Osteoblast (primary cell): Measurements from ENCODE around the gene ZBP1. TPM values are rescaled to one million over a fixed set of nuclear protein-coding genes. Genes with fewer than 3 reads are reported as not detected.
A peak's percentile ranks its signal among the peaks of the same experiment; 100 is the strongest.

Source experiments
- DNase-seq: peaks from one replicate; pipeline ENCODE4 v3.0.0; 2011; ENCODE audit warnings: low spot score, mixed read lengths; ENCODE audit not compliant: insufficient read length; ENCODE audit errors: missing footprints
- H2AFZ ChIP-seq: 2 replicates; pipeline ENCODE4 v1.6.0; 2011; ENCODE audit warnings: mild to moderate bottlenecking, low read length
- H3K27ac ChIP-seq: 2 replicates; pipeline ENCODE4 v1.5.1; 2011; ENCODE audit warnings: mild to moderate bottlenecking, low read depth, low read length, moderate library complexity
- H3K27me3 ChIP-seq: 2 replicates; pipeline ENCODE4 v1.6.0; 2012; ENCODE audit warnings: mild to moderate bottlenecking, control low read depth, inconsistent platforms, low read length, moderate library complexity; ENCODE audit not compliant: insufficient read depth
- H3K36me3 ChIP-seq: 2 replicates; pipeline ENCODE4 v1.5.1; 2011; ENCODE audit warnings: mild to moderate bottlenecking, low read length, control low read depth, moderate library complexity; ENCODE audit not compliant: insufficient read depth
- H3K4me1 ChIP-seq: 2 replicates; pipeline ENCODE4 v1.5.1; 2011; ENCODE audit warnings: mild to moderate bottlenecking, low read length, control low read depth, moderate library complexity; ENCODE audit not compliant: insufficient read depth
- H3K4me2 ChIP-seq: 2 replicates; pipeline ENCODE4 v1.6.0; 2011; ENCODE audit warnings: mild to moderate bottlenecking, low read length; ENCODE audit not compliant: insufficient read depth
- H3K4me3 ChIP-seq: fragments of 200-600 bp; sonication (generic); 3 replicates; pipeline ENCODE4 v1.5.1; 2012; ENCODE audit warnings: mild to moderate bottlenecking, low read length, inconsistent platforms; ENCODE audit not compliant: insufficient read depth
- H3K79me2 ChIP-seq: 2 replicates; pipeline ENCODE4 v1.6.0; 2012; ENCODE audit warnings: mild to moderate bottlenecking, low read length, control low read depth, inconsistent platforms; ENCODE audit not compliant: insufficient read depth
- H3K9me3 ChIP-seq: 2 replicates; pipeline ENCODE4 v1.5.1; 2011; ENCODE audit warnings: low read depth, low read length, control low read depth
- H4K20me1 ChIP-seq: 2 replicates; pipeline ENCODE4 v1.6.0; 2012; ENCODE audit warnings: mild to moderate bottlenecking, low read length, control low read depth; ENCODE audit not compliant: insufficient read depth
- total RNA-seq: library from RNA; depleted of rRNA; stranded (reverse); fragments of >200 nt; gene quantifications from 2 replicates; pipeline ENCODE4 v1.2.3, GENCODE V29; 2012
- TF ChIP-seq, protein P1 (sequence below): IDR thresholded peaks from 2 replicates; pipeline ENCODE4 v1.5.1; 2011; ENCODE audit warnings: mild to moderate bottlenecking, low read depth, low read length, moderate library complexity; ENCODE audit errors: extremely low read depth

Gene ZBP1
- total RNA-seq, 1 donor: not detected

DNA sequence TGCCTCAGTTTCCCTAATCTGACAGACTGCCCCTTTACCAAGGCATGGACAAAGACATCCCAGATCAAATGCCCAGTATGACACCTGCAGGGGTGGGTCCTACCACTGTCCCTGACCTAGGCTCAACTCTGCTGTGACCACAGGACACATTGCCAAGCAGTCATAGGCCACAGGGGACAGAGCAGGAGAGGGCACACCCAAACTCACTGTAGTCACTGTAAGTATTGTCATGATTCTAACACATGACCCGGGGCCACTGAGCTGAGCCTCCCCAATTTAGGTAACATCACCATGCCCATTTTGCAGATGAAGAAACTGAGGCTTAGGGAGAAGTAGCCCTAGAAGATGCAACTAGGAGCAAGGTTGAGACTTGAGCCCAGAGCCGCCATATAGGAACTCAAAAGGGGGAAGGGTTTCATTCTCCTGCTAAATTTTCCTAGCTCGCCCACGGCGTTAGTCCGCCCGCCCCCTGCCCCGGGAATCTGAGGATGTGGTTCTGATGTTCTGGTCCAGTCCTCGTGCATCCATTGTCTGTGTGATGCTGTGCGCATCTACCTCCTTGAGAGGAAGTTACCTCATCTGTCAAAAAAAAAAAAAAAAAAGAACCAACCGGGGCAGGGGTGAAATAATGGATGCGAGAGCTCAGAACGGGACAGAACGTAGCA is 44.8 kb upstream of the ZBP1 start:
- no peaks in the 10 kb centered on the region for H3K4me1 ChIP-seq
- H3K4me3 ChIP-seq: no peak overlapping the region
- peaks cover 11% of the 10 kb centered on the region for H3K79me2 ChIP-seq
- no peak overlapping the region for H3K27ac ChIP-seq
- H4K20me1 ChIP-seq: peaks cover 48% of the 10 kb centered on the region
- no peaks in the 10 kb centered on the region for H3K9me3 ChIP-seq
- no peak overlapping the region for H3K4me2 ChIP-seq
- no peaks in the 10 kb centered on the region for H3K27me3 ChIP-seq
- TF ChIP-seq, protein P1, sequence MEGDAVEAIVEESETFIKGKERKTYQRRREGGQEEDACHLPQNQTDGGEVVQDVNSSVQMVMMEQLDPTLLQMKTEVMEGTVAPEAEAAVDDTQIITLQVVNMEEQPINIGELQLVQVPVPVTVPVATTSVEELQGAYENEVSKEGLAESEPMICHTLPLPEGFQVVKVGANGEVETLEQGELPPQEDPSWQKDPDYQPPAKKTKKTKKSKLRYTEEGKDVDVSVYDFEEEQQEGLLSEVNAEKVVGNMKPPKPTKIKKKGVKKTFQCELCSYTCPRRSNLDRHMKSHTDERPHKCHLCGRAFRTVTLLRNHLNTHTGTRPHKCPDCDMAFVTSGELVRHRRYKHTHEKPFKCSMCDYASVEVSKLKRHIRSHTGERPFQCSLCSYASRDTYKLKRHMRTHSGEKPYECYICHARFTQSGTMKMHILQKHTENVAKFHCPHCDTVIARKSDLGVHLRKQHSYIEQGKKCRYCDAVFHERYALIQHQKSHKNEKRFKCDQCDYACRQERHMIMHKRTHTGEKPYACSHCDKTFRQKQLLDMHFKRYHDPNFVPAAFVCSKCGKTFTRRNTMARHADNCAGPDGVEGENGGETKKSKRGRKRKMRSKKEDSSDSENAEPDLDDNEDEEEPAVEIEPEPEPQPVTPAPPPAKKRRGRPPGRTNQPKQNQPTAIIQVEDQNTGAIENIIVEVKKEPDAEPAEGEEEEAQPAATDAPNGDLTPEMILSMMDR: no peak
- DNase-seq: peak; percentile 81
- no peaks in the 10 kb centered on the region for H3K36me3 ChIP-seq
- H2AFZ ChIP-seq: no peak overlapping the region

DNA sequence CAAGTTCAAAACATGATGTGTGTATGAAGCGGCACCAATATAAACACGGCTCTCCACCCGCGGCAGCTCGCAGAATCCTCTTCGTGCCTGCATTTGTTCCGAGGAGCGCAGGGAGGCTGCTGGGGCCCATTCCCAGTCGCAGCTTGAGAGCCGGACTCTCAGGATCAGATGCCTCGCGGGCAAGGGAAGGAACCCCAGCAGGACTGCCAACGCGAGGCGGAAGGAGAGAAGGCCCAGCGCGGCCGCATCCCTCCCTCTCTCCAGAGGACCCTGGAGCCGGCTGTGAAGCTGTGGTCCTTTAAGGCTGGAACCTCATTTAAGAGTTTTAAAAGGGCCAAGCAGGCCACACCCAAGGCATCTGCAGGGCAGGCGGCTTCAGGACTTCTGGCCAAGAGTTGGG is 44.2 kb upstream of the ZBP1 start:
- Histone ChIP-seq H3K4me2 (no peak overlapping the region), H3K27me3 (no peaks in the 10 kb centered on the region), H4K20me1 (peaks cover 47% of the 10 kb centered on the region), H3K4me3 (no peak overlapping the region), H3K79me2 (peaks cover 10% of the 10 kb centered on the region), H3K27ac (no peak overlapping the region), H2AFZ (no peak overlapping the region), H3K9me3 (no peaks in the 10 kb centered on the region), H3K36me3 (no peaks in the 10 kb centered on the region), H3K4me1 (no peaks in the 10 kb centered on the region)
- TF ChIP-seq, protein P1: no peak
- DNase-seq: no peak

- H2AFZ ChIP-seq: no peak overlapping the region
- H3K4me3 ChIP-seq: no peak overlapping the region
- H3K9me3 ChIP-seq: no peaks in the 10 kb centered on the region
- peak; percentile 48 for DNase-seq
- TF ChIP-seq, protein P1: no peak
- H3K27me3 ChIP-seq: no peaks in the 10 kb centered on the region
- H3K4me1 ChIP-seq: no peaks in the 10 kb centered on the region
- H4K20me1 ChIP-seq: peaks cover 45% of the 10 kb centered on the region
- peaks cover 7% of the 10 kb centered on the region for H3K79me2 ChIP-seq
- H3K4me2 ChIP-seq: no peak overlapping the region
- no peaks in the 10 kb centered on the region for H3K36me3 ChIP-seq
- H3K27ac ChIP-seq: no peak overlapping the region
Observed at GRCh38 chr20:57663681-57664451, 43.6 kb upstream of the ZBP1 start.

- Histone ChIP-seq H3K36me3 (no peaks in the 10 kb centered on the region), H3K9me3 (no peaks in the 10 kb centered on the region), H3K27ac (no peak overlapping the region), H3K27me3 (no peaks in the 10 kb centered on the region), H3K4me2 (no peak overlapping the region), H4K20me1 (peaks cover 41% of the 10 kb centered on the region), H3K79me2 (peaks cover 7% of the 10 kb centered on the region), H2AFZ (no peak overlapping the region), H3K4me3 (no peak overlapping the region), H3K4me1 (no peaks in the 10 kb centered on the region)
- DNase-seq: peak; percentile 62
- TF ChIP-seq, protein P1: no peak
Observed at GRCh38 chr20:57663241-57663640, 43.0 kb upstream of the ZBP1 start.
